Fibroblast of lung (primary cell): ENCODE results near the gene ARIH2.

Source experiments
- CTCF ChIP-seq, 2 donors: IDR thresholded peaks in 1 of 2; conservative IDR thresholded peaks in 1 of 2; 1 replicate in 1 of 2; 2 replicates in 1 of 2; pipeline ENCODE4 v1.5.1; 2011 to 2012; ENCODE audit warnings: low read length in 2 of 2, control low read depth in 1 of 2, inconsistent platforms in 1 of 2, low read depth in 1 of 2, mild to moderate bottlenecking in 1 of 2
- EZH2 ChIP-seq: IDR thresholded peaks from 2 replicates; pipeline ENCODE4 v1.5.1; 2012; ENCODE audit warnings: low read length, control low read depth, mild to moderate bottlenecking; ENCODE audit errors: missing control alignments

GRCh38 chr3:48993834-48994233 is 75.2 kb downstream of the ARIH2 start:
- TF ChIP-seq CTCF (conservative IDR thresholded peaks at IDR 0.05 in 1 of 2, IDR thresholded peaks at IDR 0.05 in 1 of 2; ENCODE audit: low read depth in 1 of 2, low read length in 2 of 2) (no peak), EZH2 (no peak)
